ENCODE data around the gene MARK2. TPM values are rescaled to one million over a fixed set of nuclear protein-coding genes. Genes with fewer than 3 reads are reported as not detected.

Gene MARK2
- total and polyA plus RNA-seq, 2 donors (not counting 1 experiment from before 2014, with no cell fraction given), result 6.4 to 12.3 TPM

DNA sequence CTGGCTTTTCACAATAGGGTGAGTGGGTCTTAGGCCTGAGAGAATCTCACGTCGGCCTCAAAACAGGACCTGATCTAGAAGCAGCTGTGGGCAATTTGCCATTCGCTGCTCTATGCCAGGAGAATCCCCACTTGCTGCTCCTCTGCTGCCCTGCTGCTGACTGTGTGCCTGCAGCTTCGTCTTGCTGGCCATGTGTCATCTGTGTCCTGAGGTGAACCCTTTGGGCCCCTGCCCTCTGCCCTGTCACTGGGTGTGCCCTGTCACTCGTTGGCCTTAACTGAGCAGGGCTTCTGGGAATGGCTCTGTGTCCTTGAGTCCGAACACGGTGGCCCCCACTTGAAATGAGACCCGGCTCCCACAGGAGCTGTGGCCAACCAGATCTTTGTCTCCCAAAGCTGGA, 106.1 kb downstream of the MARK2 start:
- Histone ChIP-seq H4K20me1 (ENCODE audit: control insufficient read depth, extremely low read depth, insufficient read depth, low read length) (no peaks in the 10 kb centered on the region), H3K27me3 (ENCODE audit: control insufficient read depth, insufficient read depth, low read length) (no peaks in the 10 kb centered on the region), H3K4me2 (ENCODE audit: extremely low read depth, insufficient read depth, low read length) (peak overlapping the region; percentile 11), H3K9ac (ENCODE audit: insufficient read depth, low read length) (no peak overlapping the region), H3K79me2 (ENCODE audit: control insufficient read depth, insufficient read depth, low read length) (peaks cover 9% of the 10 kb centered on the region), H3K4me3 (replicated peaks in 1 of 4; ENCODE audit: control extremely low read depth in 1 of 4, insufficient read depth in 1 of 4, low read depth in 3 of 4, low read length in 4 of 4) (no peak overlapping the region), H3K27ac (ENCODE audit: insufficient read depth, low read length) (no peak overlapping the region), H3K36me3 (ENCODE audit: control insufficient read depth, insufficient read depth, low read length) (no peaks in the 10 kb centered on the region), H3K9me3 (ENCODE audit: control insufficient read depth, insufficient read depth, low read depth, low read length) (no peaks in the 10 kb centered on the region), H3K4me1 (ENCODE audit: control insufficient read depth, extremely low read depth, insufficient read depth, low read length) (peaks cover 12% of the 10 kb centered on the region), H2AFZ (ENCODE audit: low read length) (no peak overlapping the region)
- no peak for TF ChIP-seq EZH2 (IDR thresholded peaks at IDR 0.05; ENCODE audit: low read length, missing control alignments)
- TF ChIP-seq, protein P1, sequence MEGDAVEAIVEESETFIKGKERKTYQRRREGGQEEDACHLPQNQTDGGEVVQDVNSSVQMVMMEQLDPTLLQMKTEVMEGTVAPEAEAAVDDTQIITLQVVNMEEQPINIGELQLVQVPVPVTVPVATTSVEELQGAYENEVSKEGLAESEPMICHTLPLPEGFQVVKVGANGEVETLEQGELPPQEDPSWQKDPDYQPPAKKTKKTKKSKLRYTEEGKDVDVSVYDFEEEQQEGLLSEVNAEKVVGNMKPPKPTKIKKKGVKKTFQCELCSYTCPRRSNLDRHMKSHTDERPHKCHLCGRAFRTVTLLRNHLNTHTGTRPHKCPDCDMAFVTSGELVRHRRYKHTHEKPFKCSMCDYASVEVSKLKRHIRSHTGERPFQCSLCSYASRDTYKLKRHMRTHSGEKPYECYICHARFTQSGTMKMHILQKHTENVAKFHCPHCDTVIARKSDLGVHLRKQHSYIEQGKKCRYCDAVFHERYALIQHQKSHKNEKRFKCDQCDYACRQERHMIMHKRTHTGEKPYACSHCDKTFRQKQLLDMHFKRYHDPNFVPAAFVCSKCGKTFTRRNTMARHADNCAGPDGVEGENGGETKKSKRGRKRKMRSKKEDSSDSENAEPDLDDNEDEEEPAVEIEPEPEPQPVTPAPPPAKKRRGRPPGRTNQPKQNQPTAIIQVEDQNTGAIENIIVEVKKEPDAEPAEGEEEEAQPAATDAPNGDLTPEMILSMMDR (conservative IDR thresholded peaks at IDR 0.05 in 1 of 2, IDR thresholded peaks at IDR 0.05 in 1 of 2; ENCODE audit: low read depth in 1 of 2, low read length in 2 of 2), result no peak
- no peak for DNase-seq (ENCODE audit: low read depth in 2 of 2)

DNA sequence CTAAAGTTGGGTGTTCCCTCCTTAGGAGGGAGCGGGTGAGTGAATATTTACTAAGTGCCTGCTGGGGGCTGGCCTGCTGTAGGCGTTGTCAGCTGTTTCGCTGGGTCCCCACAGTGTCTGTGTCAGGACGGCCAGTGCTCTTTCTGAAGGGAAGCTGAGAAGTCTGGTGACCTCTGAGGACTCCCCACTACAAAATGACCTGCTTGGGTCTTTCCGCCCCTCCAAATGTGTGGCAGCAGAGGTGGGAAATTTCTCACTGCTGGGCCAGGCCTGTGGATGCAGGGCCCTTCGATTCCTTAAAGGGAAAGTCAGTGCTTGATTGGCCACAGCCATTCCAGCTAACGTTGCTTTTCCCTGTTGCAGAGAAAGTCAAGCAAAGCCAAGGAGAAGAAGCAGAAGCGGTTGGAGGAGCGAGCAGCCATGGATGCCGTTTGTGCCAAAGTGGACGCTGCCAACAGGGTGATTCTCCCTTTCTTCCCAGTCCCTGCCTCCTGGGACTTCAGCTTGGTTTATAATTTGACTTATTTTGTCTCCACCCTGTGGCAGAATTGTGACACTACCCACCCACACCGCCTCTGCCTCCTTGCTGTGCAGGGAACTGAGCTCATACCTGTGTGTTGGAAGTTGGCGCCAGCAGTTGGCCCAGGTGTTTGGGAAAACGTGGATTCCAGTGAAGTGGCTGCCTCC, 106.7 kb downstream of the MARK2 start:
- DNase-seq (ENCODE audit: low read depth in 2 of 2), result peak; percentile 58 to 81
- Histone ChIP-seq H3K27me3 (ENCODE audit: control insufficient read depth, insufficient read depth, low read length) (no peaks in the 10 kb centered on the region), H2AFZ (ENCODE audit: low read length) (peak overlapping the region; percentile 75), H3K27ac (ENCODE audit: insufficient read depth, low read length) (peak overlapping the region; percentile 15), H3K9ac (ENCODE audit: insufficient read depth, low read length) (no peak overlapping the region), H3K9me3 (ENCODE audit: control insufficient read depth, insufficient read depth, low read depth, low read length) (no peaks in the 10 kb centered on the region), H3K4me1 (ENCODE audit: control insufficient read depth, extremely low read depth, insufficient read depth, low read length) (peaks cover 12% of the 10 kb centered on the region), H3K79me2 (ENCODE audit: control insufficient read depth, insufficient read depth, low read length) (peaks cover 6% of the 10 kb centered on the region), H3K4me3 (replicated peaks in 1 of 4; ENCODE audit: control extremely low read depth in 1 of 4, insufficient read depth in 1 of 4, low read depth in 3 of 4, low read length in 4 of 4) (peak overlapping the region in 1 of 4 experiments; percentile 30), H4K20me1 (ENCODE audit: control insufficient read depth, extremely low read depth, insufficient read depth, low read length) (no peaks in the 10 kb centered on the region), H3K4me2 (ENCODE audit: extremely low read depth, insufficient read depth, low read length) (peak overlapping the region; percentile 53), H3K36me3 (ENCODE audit: control insufficient read depth, insufficient read depth, low read length) (no peaks in the 10 kb centered on the region)
- no peak for TF ChIP-seq EZH2 (IDR thresholded peaks at IDR 0.05; ENCODE audit: low read length, missing control alignments)
- TF ChIP-seq, protein P1 (conservative IDR thresholded peaks at IDR 0.05 in 1 of 2, IDR thresholded peaks at IDR 0.05 in 1 of 2; ENCODE audit: low read depth in 1 of 2, low read length in 2 of 2), result peak; percentile 55 to 66

DNA sequence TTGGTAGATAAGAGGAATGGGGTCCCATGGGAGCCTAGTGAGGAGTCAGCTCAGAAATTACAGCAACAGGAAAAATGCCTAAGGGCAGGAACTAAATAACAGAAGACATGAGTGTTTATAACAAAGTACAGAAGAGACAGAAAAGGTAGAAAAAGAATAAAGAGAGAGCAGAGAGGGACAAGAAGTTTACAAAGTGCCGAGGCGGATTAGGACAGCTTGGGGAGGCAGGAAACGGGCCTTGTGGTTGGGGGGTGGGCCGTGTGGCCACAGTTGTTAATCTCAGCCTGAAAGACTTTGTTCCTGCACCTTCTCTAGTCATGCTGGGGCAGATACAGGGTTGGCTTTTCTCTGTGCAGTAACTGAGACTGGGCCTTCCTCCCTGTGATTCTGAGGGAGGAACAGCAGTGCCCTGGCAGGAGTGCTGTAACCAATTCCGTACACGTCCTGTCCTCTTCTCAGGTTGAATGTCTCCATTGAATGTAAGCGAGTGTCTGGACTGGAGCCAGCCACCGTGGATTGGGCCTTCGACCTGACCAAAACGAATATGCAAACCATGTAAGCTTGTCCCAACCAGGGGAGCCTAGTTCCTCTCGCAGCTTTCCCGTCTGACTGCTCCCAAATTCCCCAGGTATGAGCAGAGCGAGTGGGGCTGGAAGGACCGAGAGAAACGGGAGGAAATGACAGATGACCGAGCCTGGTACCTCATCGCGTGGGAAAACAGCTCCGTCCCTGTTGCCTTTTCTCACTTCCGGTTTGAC, 113.0 kb downstream of the MARK2 start:
- H3K9me3 ChIP-seq (ENCODE audit: control insufficient read depth, insufficient read depth, low read depth, low read length), result no peaks in the 10 kb centered on the region
- H3K4me2 ChIP-seq (ENCODE audit: extremely low read depth, insufficient read depth, low read length), result no peak overlapping the region
- no peaks in the 10 kb centered on the region for H3K4me1 ChIP-seq (ENCODE audit: control insufficient read depth, extremely low read depth, insufficient read depth, low read length)
- H3K4me3 ChIP-seq (replicated peaks in 1 of 4; ENCODE audit: control extremely low read depth in 1 of 4, insufficient read depth in 1 of 4, low read depth in 3 of 4, low read length in 4 of 4), result no peak overlapping the region
- H3K9ac ChIP-seq (ENCODE audit: insufficient read depth, low read length), result no peak overlapping the region
- TF ChIP-seq, protein P1 (conservative IDR thresholded peaks at IDR 0.05 in 1 of 2, IDR thresholded peaks at IDR 0.05 in 1 of 2; ENCODE audit: low read depth in 1 of 2, low read length in 2 of 2), result no peak
- no peak for TF ChIP-seq EZH2 (IDR thresholded peaks at IDR 0.05; ENCODE audit: low read length, missing control alignments)
- H4K20me1 ChIP-seq (ENCODE audit: control insufficient read depth, extremely low read depth, insufficient read depth, low read length), result no peaks in the 10 kb centered on the region
- H3K79me2 ChIP-seq (ENCODE audit: control insufficient read depth, insufficient read depth, low read length), result no peaks in the 10 kb centered on the region
- no peak overlapping the region for H3K27ac ChIP-seq (ENCODE audit: insufficient read depth, low read length)
- no peak overlapping the region for H2AFZ ChIP-seq (ENCODE audit: low read length)
- DNase-seq (ENCODE audit: low read depth in 2 of 2), result no peak
- H3K27me3 ChIP-seq (ENCODE audit: control insufficient read depth, insufficient read depth, low read length), result no peaks in the 10 kb centered on the region
- peaks cover 6% of the 10 kb centered on the region for H3K36me3 ChIP-seq (ENCODE audit: control insufficient read depth, insufficient read depth, low read length)
